Nephron (organoid): ENCODE measurements around the gene LY86.
A peak's percentile ranks its signal among the peaks of the same experiment; 100 is the strongest.

Experiments
- H3K27ac Mint-ChIP-seq, 3 experiments: 2 replicates each; pipeline ENCODE4 v1.8.0; 2020; ENCODE audit warnings: mixed read lengths in 3 of 3, mild to moderate bottlenecking in 2 of 3, moderate library complexity in 1 of 3
- H3K27me3 Mint-ChIP-seq: 2 replicates; pipeline ENCODE4 v1.8.0; 2021; ENCODE audit warnings: low read depth, mild to moderate bottlenecking, moderate library complexity, mixed read lengths
- H3K36me3 Mint-ChIP-seq: 2 replicates; pipeline ENCODE4 v1.8.0; 2020; ENCODE audit warnings: low read depth, mixed read lengths
- H3K4me1 Mint-ChIP-seq: 2 replicates; pipeline ENCODE4 v1.8.0; 2020; ENCODE audit warnings: mixed read lengths
- H3K4me3 Mint-ChIP-seq, 3 experiments: 2 replicates each; pipeline ENCODE4 v1.8.0; 2020; ENCODE audit warnings: mild to moderate bottlenecking in 3 of 3, mixed read lengths in 3 of 3, moderate library complexity in 2 of 3
- H3K9me3 Mint-ChIP-seq: 2 replicates; pipeline ENCODE4 v1.8.0; 2020; ENCODE audit warnings: mixed read lengths
- CTCF ChIP-seq, 3 experiments: fragments of 200-600 bp; sonication (generic); IDR thresholded peaks; one replicate each; pipeline ENCODE4 v1.5.0; 2021; ENCODE audit warnings: antibody characterized with exemption in 3 of 3; ENCODE audit not compliant: unreplicated experiment in 3 of 3

Gene LY86

GRCh38 chr6:6679633-6680032 lies 91.1 kb downstream of the LY86 start:
- no peak for TF ChIP-seq CTCF (IDR thresholded peaks at IDR 0.05; ENCODE audit: unreplicated experiment in 3 of 3)
- H3K4me1 Mint-ChIP-seq = peaks cover 53% of the 10 kb centered on the region
- H3K36me3 Mint-ChIP-seq = no peaks in the 10 kb centered on the region
- H3K4me3 Mint-ChIP-seq = no peak overlapping the region
- no peaks in the 10 kb centered on the region for H3K9me3 Mint-ChIP-seq
- H3K27ac Mint-ChIP-seq = peak overlapping the region in 2 of 3 experiments; percentile 19 to 42
- H3K27me3 Mint-ChIP-seq = peaks cover 13% of the 10 kb centered on the region

GRCh38 chr6:6680526-6680925 lies 92.0 kb downstream of the LY86 start:
- Mint-ChIP-seq H3K27me3 (peaks cover 18% of the 10 kb centered on the region), H3K4me3 (no peak overlapping the region), H3K27ac (peak overlapping the region in 2 of 3 experiments; percentile 40 to 77), H3K9me3 (no peaks in the 10 kb centered on the region), H3K36me3 (no peaks in the 10 kb centered on the region), H3K4me1 (peaks cover 59% of the 10 kb centered on the region)
- no peak for TF ChIP-seq CTCF (IDR thresholded peaks at IDR 0.05; ENCODE audit: unreplicated experiment in 3 of 3)

GRCh38 chr6:6681075-6681849 lies 92.7 kb downstream of the LY86 start:
- Mint-ChIP-seq H3K36me3 (no peaks in the 10 kb centered on the region), H3K27ac (peak overlapping the region in 2 of 3 experiments; percentile 47 to 77), H3K9me3 (no peaks in the 10 kb centered on the region), H3K27me3 (peaks cover 20% of the 10 kb centered on the region), H3K4me1 (peaks cover 60% of the 10 kb centered on the region), H3K4me3 (no peak overlapping the region)
- TF ChIP-seq CTCF (IDR thresholded peaks at IDR 0.05; ENCODE audit: unreplicated experiment in 3 of 3) = no peak

GRCh38 chr6:6682225-6682624 lies 93.7 kb downstream of the LY86 start:
- Mint-ChIP-seq H3K9me3 (no peaks in the 10 kb centered on the region), H3K27me3 (peaks cover 21% of the 10 kb centered on the region)

GRCh38 chr6:6683969-6684833 lies 95.7 kb downstream of the LY86 start:
- H3K27me3 Mint-ChIP-seq = peaks cover 22% of the 10 kb centered on the region

More at GRCh38 chr6:6682225-6682624, 93.7 kb downstream of the LY86 start:
- H3K36me3 Mint-ChIP-seq = no peaks in the 10 kb centered on the region
- TF ChIP-seq CTCF (IDR thresholded peaks at IDR 0.05; ENCODE audit: unreplicated experiment in 3 of 3) = no peak
- H3K4me3 Mint-ChIP-seq = no peak overlapping the region
- peaks cover 60% of the 10 kb centered on the region for H3K4me1 Mint-ChIP-seq
- peak overlapping the region in 2 of 3 experiments; percentile 14 to 25 for H3K27ac Mint-ChIP-seq

More at GRCh38 chr6:6683969-6684833, 95.7 kb downstream of the LY86 start:
- no peak for TF ChIP-seq CTCF (IDR thresholded peaks at IDR 0.05; ENCODE audit: unreplicated experiment in 3 of 3)
- Mint-ChIP-seq H3K4me1 (peaks cover 64% of the 10 kb centered on the region), H3K27ac (peak overlapping the region; percentile 73 to 86 (median 80)), H3K9me3 (no peaks in the 10 kb centered on the region), H3K4me3 (peak overlapping the region in 1 of 3 experiments; percentile 4), H3K36me3 (no peaks in the 10 kb centered on the region)
